ENCODE results near the gene MRS2.
A peak's percentile ranks its signal among the peaks of the same experiment; 100 is the strongest.
"Not testable (repeated sequence)": the region's sequence is repeated elsewhere in the genome, so short reads cannot be mapped to it uniquely, and the experiment has no call there.

MRS2 gene

GRCh38 chr6:24387818-24388217, 14.9 kb upstream of the MRS2 start:
- DNase-seq (ENCODE audit: low read depth) = no peak

GRCh38 chr6:24391208-24391607, 11.5 kb upstream of the MRS2 start:
- DNase-seq (ENCODE audit: low read depth) = no peak

GRCh38 chr6:24391756-24392405, 10.9 kb upstream of the MRS2 start:
- no peak for DNase-seq (ENCODE audit: low read depth)

GRCh38 chr6:24394061-24394779, 8.5 kb upstream of the MRS2 start:
- DNase-seq (ENCODE audit: low read depth) = no peak

- peak; percentile 96 for DNase-seq (ENCODE audit: low read depth)
Measured at GRCh38 chr6:24394780-24395437, 7.8 kb upstream of the MRS2 start.

GRCh38 chr6:24396824-24397223, 5.9 kb upstream of the MRS2 start:
- peak; percentile 12 for DNase-seq (ENCODE audit: low read depth)

GRCh38 chr6:24397631-24398030, 5.1 kb upstream of the MRS2 start:
- no peak for DNase-seq (ENCODE audit: low read depth)

GRCh38 chr6:24400045-24401039, 2.4 kb upstream of the MRS2 start:
- not testable (repeated sequence) for DNase-seq (ENCODE audit: low read depth)

GRCh38 chr6:24401458-24401857, 1.3 kb upstream of the MRS2 start:
- no peak for DNase-seq (ENCODE audit: low read depth)

GRCh38 chr6:24403501-24403824, 727 bp downstream of the MRS2 start:
- no peak for DNase-seq (ENCODE audit: low read depth)

GRCh38 chr6:24405262-24405661, 2.5 kb downstream of the MRS2 start:
- DNase-seq (ENCODE audit: low read depth) = no peak

- no peak for DNase-seq (ENCODE audit: low read depth)
Measured at GRCh38 chr6:24408719-24409410, 6.1 kb downstream of the MRS2 start.

GRCh38 chr6:24410622-24411021, 7.9 kb downstream of the MRS2 start:
- no peak for DNase-seq (ENCODE audit: low read depth)

- DNase-seq (ENCODE audit: low read depth) = no peak
Measured at GRCh38 chr6:24412294-24412693, 9.6 kb downstream of the MRS2 start.

GRCh38 chr6:24414531-24414930, 11.8 kb downstream of the MRS2 start:
- not testable (repeated sequence) for DNase-seq (ENCODE audit: low read depth)

- no peak for DNase-seq (ENCODE audit: low read depth)
Measured at GRCh38 chr6:24415753-24416152, 13.0 kb downstream of the MRS2 start.

GRCh38 chr6:24419526-24419925, 16.8 kb downstream of the MRS2 start:
- DNase-seq (ENCODE audit: low read depth) = peak; percentile 58

- no peak for DNase-seq (ENCODE audit: low read depth)
Measured at GRCh38 chr6:24425091-24425490, 22.4 kb downstream of the MRS2 start.

- DNase-seq (ENCODE audit: low read depth) = no peak
Measured at GRCh38 chr6:24426729-24427446, 24.2 kb downstream of the MRS2 start.

GRCh38 chr6:24428615-24429014, 25.9 kb downstream of the MRS2 start:
- peak; percentile 64 for DNase-seq (ENCODE audit: low read depth)

- peak; percentile 6 for DNase-seq (ENCODE audit: low read depth)
Measured at GRCh38 chr6:24429146-24429545, 26.4 kb downstream of the MRS2 start.
